ENCODE measurements around the gene ZAR1. TPM values are rescaled to one million over a fixed set of nuclear protein-coding genes. Genes with fewer than 3 reads are reported as not detected.

Gene ZAR1
- total RNA-seq, 1 donor from 2014 or later: not detected

- DNase-seq (ENCODE audit: low read depth): no peak
- peaks cover 26% of the 10 kb centered on the region for H3K27me3 ChIP-seq (ENCODE audit: control insufficient read depth, insufficient read depth, low read length)
- no peaks in the 10 kb centered on the region for H3K36me3 ChIP-seq (ENCODE audit: control insufficient read depth, insufficient read depth, low read length)
- no peak overlapping the region for H3K4me3 ChIP-seq (ENCODE audit: low read depth, low read length)
- no peak for TF ChIP-seq CTCF (IDR thresholded peaks at IDR 0.05; ENCODE audit: insufficient read depth, low read length, poor library complexity, severe bottlenecking)
Measured at GRCh38 chr4:48493452-48494100, 3.5 kb downstream of the ZAR1 start.

- Histone ChIP-seq H3K4me3 (ENCODE audit: low read depth, low read length) (no peak overlapping the region), H3K27me3 (ENCODE audit: control insufficient read depth, insufficient read depth, low read length) (peaks cover 9% of the 10 kb centered on the region), H3K36me3 (ENCODE audit: control insufficient read depth, insufficient read depth, low read length) (no peaks in the 10 kb centered on the region)
- no peak for TF ChIP-seq CTCF (IDR thresholded peaks at IDR 0.05; ENCODE audit: insufficient read depth, low read length, poor library complexity, severe bottlenecking)
- no peak for DNase-seq (ENCODE audit: low read depth)
Measured at GRCh38 chr4:48495941-48496340, 5.9 kb downstream of the ZAR1 start.

DNA sequence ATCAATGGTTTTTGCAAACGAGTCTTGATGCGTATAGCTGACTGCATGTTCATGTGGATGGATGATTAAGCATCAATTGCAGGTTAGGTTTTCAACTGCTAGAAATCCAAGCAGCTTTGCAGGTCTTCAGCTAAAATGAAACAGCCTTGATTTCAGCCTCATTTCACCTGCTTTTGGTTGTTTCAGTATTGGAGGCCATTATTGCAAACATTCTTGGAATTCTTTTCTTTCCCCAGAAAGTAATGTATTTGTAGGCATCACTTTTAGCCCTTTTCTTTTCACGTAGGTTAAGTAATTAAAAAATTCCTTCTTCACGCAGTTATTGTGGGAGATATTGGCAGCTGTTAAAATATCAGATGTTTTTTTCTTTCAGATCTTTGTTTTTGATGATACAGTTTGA is 8.8 kb downstream of the ZAR1 start:
- TF ChIP-seq CTCF (IDR thresholded peaks at IDR 0.05; ENCODE audit: insufficient read depth, low read length, poor library complexity, severe bottlenecking): no peak
- Histone ChIP-seq H3K36me3 (ENCODE audit: control insufficient read depth, insufficient read depth, low read length) (no peaks in the 10 kb centered on the region), H3K27me3 (ENCODE audit: control insufficient read depth, insufficient read depth, low read length) (no peaks in the 10 kb centered on the region), H3K4me3 (ENCODE audit: low read depth, low read length) (no peak overlapping the region)
- no peak for DNase-seq (ENCODE audit: low read depth)

DNA sequence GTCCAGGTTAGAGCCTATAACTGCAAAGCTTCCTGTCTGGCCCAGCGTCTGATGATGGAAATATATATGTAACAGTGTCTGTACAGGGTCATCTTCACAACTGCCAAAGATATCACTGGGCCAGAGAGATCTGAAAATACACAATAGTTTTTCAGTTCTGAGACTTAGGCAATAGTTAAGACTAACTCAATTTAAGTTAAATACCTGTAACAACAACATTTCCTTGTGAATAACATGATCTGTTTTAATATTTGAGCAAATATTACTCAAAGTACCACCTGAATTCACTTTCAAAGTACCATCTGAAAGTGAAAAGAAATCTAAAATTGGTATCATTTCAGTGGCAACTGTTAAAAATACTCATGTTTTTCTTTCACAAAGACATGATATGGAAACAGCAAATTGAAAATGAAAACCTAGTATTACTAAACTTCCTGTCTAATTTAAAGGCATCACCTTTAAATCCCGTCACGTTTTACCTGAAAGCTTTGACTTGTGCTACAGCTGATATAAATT is 9.6 kb downstream of the ZAR1 start:
- H3K4me3 ChIP-seq (ENCODE audit: low read depth, low read length): no peak overlapping the region
- no peak for DNase-seq (ENCODE audit: low read depth)
- no peaks in the 10 kb centered on the region for H3K27me3 ChIP-seq (ENCODE audit: control insufficient read depth, insufficient read depth, low read length)
- TF ChIP-seq CTCF (IDR thresholded peaks at IDR 0.05; ENCODE audit: insufficient read depth, low read length, poor library complexity, severe bottlenecking): no peak
- no peaks in the 10 kb centered on the region for H3K36me3 ChIP-seq (ENCODE audit: control insufficient read depth, insufficient read depth, low read length)

DNA sequence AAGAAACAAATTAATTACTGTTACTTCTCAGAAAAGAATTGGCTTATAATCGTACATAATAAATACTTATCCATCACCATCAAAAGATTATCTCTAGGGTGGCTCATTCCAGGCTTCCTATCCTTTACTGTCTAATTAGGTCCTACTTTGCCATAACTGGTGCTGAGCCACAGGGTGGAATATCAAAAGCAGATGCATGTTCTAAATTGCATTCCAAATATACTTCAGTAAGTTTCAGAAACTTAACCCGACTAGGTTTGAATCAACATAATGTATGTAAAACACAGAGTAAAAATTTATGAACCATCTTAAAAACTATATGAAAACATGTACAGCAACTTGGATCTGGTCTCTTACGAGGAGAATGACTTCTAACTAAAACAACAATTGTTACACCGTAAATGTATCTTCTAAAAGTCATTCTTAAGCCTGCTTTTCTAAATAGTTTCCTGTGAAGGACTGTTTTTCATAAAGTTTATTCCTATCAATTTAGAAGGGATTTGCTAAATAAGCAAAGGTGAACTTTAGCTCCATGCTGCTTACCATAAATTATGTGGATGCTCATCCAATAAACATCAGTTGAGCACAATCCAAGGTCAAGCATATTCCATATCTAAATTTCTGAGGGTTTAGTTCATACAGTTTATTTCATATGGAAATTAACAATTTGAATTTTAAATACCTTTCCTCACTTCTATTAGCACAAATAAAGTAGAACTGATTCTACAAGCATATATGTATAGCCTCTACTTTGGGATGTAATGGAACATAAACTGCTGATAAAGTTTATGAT is 13.4 kb downstream of the ZAR1 start:
- Histone ChIP-seq H3K27me3 (ENCODE audit: control insufficient read depth, insufficient read depth, low read length) (no peaks in the 10 kb centered on the region), H3K4me3 (ENCODE audit: low read depth, low read length) (no peak overlapping the region), H3K36me3 (ENCODE audit: control insufficient read depth, insufficient read depth, low read length) (no peaks in the 10 kb centered on the region)
- no peak for TF ChIP-seq CTCF (IDR thresholded peaks at IDR 0.05; ENCODE audit: insufficient read depth, low read length, poor library complexity, severe bottlenecking)
- DNase-seq (ENCODE audit: low read depth): no peak
